ENCODE data around the gene PIGM.

- no peak for TF ChIP-seq CTCF (IDR thresholded peaks at IDR 0.05)
- TF ChIP-seq REST (IDR thresholded peaks at IDR 0.05) = no peak
- TF ChIP-seq POLR2A (IDR thresholded peaks at IDR 0.05; ENCODE audit: low read length) = no peak
- TF ChIP-seq POLR2AphosphoS2 (conservative IDR thresholded peaks at IDR 0.05; ENCODE audit: low read length) = no peak
- TF ChIP-seq MAZ (IDR thresholded peaks at IDR 0.05; ENCODE audit: borderline replicate concordance, low read depth, low read length) = no peak
- no peak for TF ChIP-seq HDAC2 (IDR thresholded peaks at IDR 0.05)
- TF ChIP-seq PHF8 (IDR thresholded peaks at IDR 0.05; ENCODE audit: borderline replicate concordance, low read depth) = no peak
- no peak for TF ChIP-seq KDM1A (IDR thresholded peaks at IDR 0.05; ENCODE audit: low read depth)
- no peak for TF ChIP-seq HMGXB4 (CRISPR knock-in tag; IDR thresholded peaks at IDR 0.05; ENCODE audit: borderline replicate concordance)
- TF ChIP-seq NFE2L2 (conservative IDR thresholded peaks at IDR 0.05; ENCODE audit: low read length) = no peak
Observed at GRCh38 chr1:160064164-160064563, 32.4 kb upstream of the PIGM start.

Data from A549 (cell line).